ENCODE results near the gene CDKAL1. TPM values are rescaled to one million over a fixed set of nuclear protein-coding genes. Genes with fewer than 3 reads are reported as not detected.

The CDKAL1 gene
- total and polyA plus RNA-seq, 2 of the 8 experiments (the other 6 are each of a cell fraction or from before 2014, with no cell fraction given), result 8.4 to 24.6 TPM

DNA sequence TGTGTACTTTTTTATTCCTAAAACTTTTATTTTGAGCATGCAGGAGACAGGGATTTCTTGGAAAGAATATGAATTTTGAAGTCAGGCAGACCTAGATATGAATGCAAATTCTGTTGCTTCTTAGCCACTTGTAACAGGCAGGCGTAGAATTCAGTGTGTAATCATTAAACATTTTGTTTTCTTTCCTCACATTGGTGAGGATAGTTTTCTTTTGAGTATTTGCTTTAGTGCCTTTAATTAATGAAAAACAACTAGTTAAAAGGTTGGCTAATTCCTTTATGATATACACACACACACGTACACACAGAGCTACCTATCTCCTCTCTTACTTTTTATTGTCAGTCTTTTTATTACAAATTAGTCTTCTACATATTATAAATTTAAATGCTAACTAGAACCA lies 342.3 kb downstream of the CDKAL1 start:
- no peak overlapping the region for H3K4me2 ChIP-seq (ENCODE audit: insufficient read depth in 1 of 2, low read depth in 2 of 2, low read length in 2 of 2)
- no peak for DNase-seq (ENCODE audit: low read depth in 1 of 2, low spot score in 2 of 2)
- TF ChIP-seq GABPA (IDR thresholded peaks at IDR 0.05; ENCODE audit: borderline replicate concordance, insufficient read depth, low read length) (no peak), JUN (IDR thresholded peaks at IDR 0.05; ENCODE audit: low read depth, low read length) (no peak), RBBP5 (IDR thresholded peaks at IDR 0.05; ENCODE audit: borderline replicate concordance, low read depth, low read length) (no peak), POU5F1 (IDR thresholded peaks at IDR 0.05; ENCODE audit: low read depth, low read length) (no peak), HDAC2 (IDR thresholded peaks at IDR 0.05; ENCODE audit: borderline replicate concordance in 1 of 2, low read depth in 2 of 2, low read length in 2 of 2) (no peak), TEAD4 (IDR thresholded peaks at IDR 0.05; ENCODE audit: low read depth, low read length) (no peak), HDAC6 (IDR thresholded peaks at IDR 0.05; ENCODE audit: low read depth, low read length) (no peak), TAF1 (IDR thresholded peaks at IDR 0.05; ENCODE audit: low read depth, low read length) (no peak), BCL11A (IDR thresholded peaks at IDR 0.05; ENCODE audit: low read depth in 2 of 2, low read length in 2 of 2) (no peak), TAF7 (optimal IDR thresholded peaks at IDR 0.05; ENCODE audit: borderline replicate concordance, low read depth, low read length) (no peak), CTBP2 (IDR thresholded peaks at IDR 0.05; ENCODE audit: borderline replicate concordance, insufficient read depth, insufficient read length, low read length) (no peak), ZNF274 (IDR thresholded peaks at IDR 0.05; ENCODE audit: borderline replicate concordance, extremely low read depth, low read length) (no peak), TCF12 (IDR thresholded peaks at IDR 0.05; ENCODE audit: low read depth, low read length) (no peak), TBP (IDR thresholded peaks at IDR 0.05; ENCODE audit: low read depth, low read length) (no peak), CREB1 (IDR thresholded peaks at IDR 0.05) (no peak)

More for the DNA sequence above, 342.3 kb downstream of the CDKAL1 start:
- Histone ChIP-seq H4K20me1 (replicated peaks in 1 of 2; ENCODE audit: control insufficient read depth in 1 of 2, insufficient read depth in 2 of 2, low read length in 2 of 2) (no peaks in the 10 kb centered on the region), H2BK12ac (ENCODE audit: low read depth, low read length) (no peak overlapping the region), H3K23ac (ENCODE audit: insufficient read length) (no peak overlapping the region), H3K4ac (replicated peaks; ENCODE audit: insufficient read length, low read depth, low read length) (no peak overlapping the region), H3K4me1 (replicated peaks in 1 of 4; ENCODE audit: control insufficient read depth in 3 of 4, insufficient read depth in 4 of 4, low read length in 3 of 4) (peaks cover 2 to 18% (median 10%) of the 10 kb centered on the region in 4 experiments; a peak in 5 of 7 replicates), H2BK5ac (ENCODE audit: low read depth, low read length) (no peak overlapping the region), H3K56ac (replicated peaks; ENCODE audit: insufficient read length, low read depth, low read length) (no peak overlapping the region), H3K27ac (ENCODE audit: low read depth, low read length) (no peak overlapping the region), H3K23me2 (ENCODE audit: low read depth, low read length) (no peaks in the 10 kb centered on the region), H3K36me3 (ENCODE audit: control insufficient read depth in 2 of 4, insufficient read depth in 4 of 4, low read length in 3 of 4) (no peaks in the 10 kb centered on the region), H4K5ac (ENCODE audit: insufficient read length, low read depth, low read length) (no peak overlapping the region), H3K79me1 (ENCODE audit: low read depth, low read length) (no peaks in the 10 kb centered on the region), H3K4me3 (ENCODE audit: extremely low read depth in 1 of 4, insufficient read depth in 2 of 4, low read depth in 3 of 4, low read length in 4 of 4) (no peak overlapping the region), H3K79me2 (ENCODE audit: control insufficient read depth in 1 of 2, insufficient read depth in 2 of 2, low read length in 2 of 2) (no peaks in the 10 kb centered on the region), H4K8ac (ENCODE audit: extremely low read depth, insufficient read depth, low read length) (no peak overlapping the region), H3K14ac (ENCODE audit: insufficient read length) (no peak overlapping the region), H2AK5ac (ENCODE audit: low read depth, low read length) (no peak overlapping the region), H3K18ac (ENCODE audit: extremely low read depth, low read length) (no peak overlapping the region), H2BK20ac (ENCODE audit: low read length) (no peak overlapping the region), H2BK15ac (ENCODE audit: low read length) (no peak overlapping the region), H3K9ac (replicated peaks in 1 of 4; ENCODE audit: extremely low read depth in 1 of 4, low read depth in 3 of 4, low read length in 3 of 4) (no peak overlapping the region), H2AFZ (ENCODE audit: low read length) (no peak overlapping the region), H3K9me3 (ENCODE audit: insufficient read depth in 2 of 2, low read depth in 1 of 2, low read length in 1 of 2) (no peaks in the 10 kb centered on the region), H4K91ac (replicated peaks; ENCODE audit: insufficient read length, low read length) (no peak overlapping the region), H2BK120ac (replicated peaks; ENCODE audit: low read depth, low read length) (no peak overlapping the region), H3K27me3 (replicated peaks in 1 of 4; ENCODE audit: control insufficient read depth in 3 of 4, extremely low read depth in 1 of 4, insufficient read depth in 3 of 4, low read length in 3 of 4) (no peaks in the 10 kb centered on the region)
- ChIA-PET POLR2A (ENCODE audit: partially characterized antibody) (no interaction called here), CTCF (ENCODE audit: partially characterized antibody) (interaction anchor here (1.2 to 1.5 kb wide), 3 partner anchors 254 to 712 kb away, joined by 3 to 6 read pairs (median 3); no protein-coding TSS in a partner anchor)
- WGBS, 2 experiments (ENCODE audit: extremely low coverage in 1 of 2, insufficient coverage in 1 of 2, insufficient read length in 1 of 2, insufficient replicate concordance in 2 of 2, low coverage in 1 of 2, low lambda C conversion rate in 2 of 2, missing lambda C conversion rate in 1 of 2), result 76% methylated on average over 2 of the region's 2 CpGs; no CpG with 5 or more reads in 1 of the 2 experiments
- no peak for FAIRE-seq

Measured in H1 (cell line).